CD4-positive, alpha-beta T cell treated with Interleukin-1 beta for 1 hour (primary cell): ENCODE data around the gene CYTL1.

Experiments
- DNase-seq, 2 donors: peaks; one replicate each; pipeline ENCODE4 v3.0.0-alpha.2; 2020 to 2022

CYTL1 gene

DNA sequence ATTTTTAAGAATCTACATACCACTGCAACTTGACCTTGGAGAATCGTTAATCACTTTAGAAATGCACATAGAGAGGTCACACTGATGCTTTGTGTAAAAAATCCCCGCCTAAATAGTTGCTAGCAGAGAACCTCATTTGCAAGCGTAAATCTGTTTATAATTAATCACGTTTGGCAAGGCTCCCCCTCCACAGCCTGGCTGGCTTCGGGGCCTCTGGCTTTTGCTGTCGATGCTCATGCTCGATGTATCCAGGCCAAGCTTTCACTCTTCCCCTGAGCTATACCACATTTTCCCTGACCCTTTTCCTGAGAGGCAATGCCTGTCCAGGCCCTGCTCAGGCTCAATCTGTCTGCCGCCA is 23.4 kb downstream of the CYTL1 start:
- no peak for DNase-seq

GRCh38 chr4:4995103-4995907 is 24.0 kb downstream of the CYTL1 start:
- peak; percentile 12 to 47 for DNase-seq

- DNase-seq, result no peak
Measured at GRCh38 chr4:4994312-4995097, 24.8 kb downstream of the CYTL1 start.

GRCh38 chr4:4992833-4993232 is 26.4 kb downstream of the CYTL1 start:
- no peak for DNase-seq

GRCh38 chr4:4991541-4992099 is 27.6 kb downstream of the CYTL1 start:
- DNase-seq, result no peak

DNA sequence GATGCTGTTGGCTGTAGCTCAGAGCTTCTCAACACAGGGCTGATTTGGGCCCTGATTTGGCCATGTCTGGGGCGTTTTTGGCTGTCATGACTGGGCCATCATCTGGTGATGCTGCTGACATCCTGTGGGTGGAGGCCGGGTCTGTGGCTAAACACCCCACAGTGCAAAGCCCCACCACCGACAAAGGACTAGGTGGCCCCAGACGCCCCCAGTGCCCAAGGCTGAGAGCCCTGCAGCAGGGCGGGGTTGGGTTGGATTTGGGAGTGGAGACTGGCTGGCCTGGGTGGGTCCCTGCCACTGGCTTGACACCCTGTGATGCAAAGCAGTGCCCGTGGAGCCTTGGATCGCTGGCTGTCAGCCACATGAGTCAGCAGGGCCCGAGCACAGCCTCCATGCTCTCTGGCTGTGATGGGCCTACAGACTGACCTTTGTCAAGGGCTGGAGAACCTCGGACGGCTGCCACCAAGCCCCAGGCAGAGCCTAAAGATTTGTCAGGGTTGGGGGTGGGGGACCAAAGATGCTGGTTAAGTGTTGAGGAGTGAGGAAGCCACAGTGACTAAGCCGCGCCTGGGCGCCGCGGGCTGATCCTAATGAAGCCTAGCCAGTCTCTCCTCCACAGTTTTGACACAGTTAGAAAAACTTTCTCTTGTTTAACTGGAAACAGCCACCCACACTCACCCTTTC is 28.3 kb downstream of the CYTL1 start:
- DNase-seq, result no peak

- DNase-seq, result no peak
Measured at GRCh38 chr4:4990329-4990728, 28.9 kb downstream of the CYTL1 start.

DNA sequence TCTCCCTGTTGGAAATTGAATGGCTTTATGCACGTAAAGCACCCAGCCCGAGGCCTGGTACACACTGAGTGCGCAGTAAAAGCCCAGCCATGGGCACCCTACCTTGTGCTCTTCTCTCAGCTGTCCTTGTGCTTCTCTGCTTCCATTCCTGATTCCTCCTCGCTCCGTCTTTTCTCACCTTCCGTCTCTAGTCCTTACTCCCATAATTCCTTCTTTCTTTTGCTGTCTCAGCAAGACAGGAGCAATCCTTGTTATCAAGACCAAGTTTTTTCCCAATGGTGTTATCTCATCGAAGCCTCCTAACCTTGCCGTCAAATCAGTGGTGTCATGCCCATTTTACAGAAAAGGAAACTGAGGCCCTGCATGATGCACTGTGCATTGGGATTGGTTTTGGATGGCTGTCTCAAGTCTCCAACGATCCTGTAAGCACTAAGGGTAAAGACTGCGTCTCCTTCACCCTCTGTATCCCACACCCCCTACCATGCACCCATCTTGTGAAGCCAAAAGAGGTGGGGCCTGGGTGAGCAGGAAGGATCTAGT is 30.1 kb downstream of the CYTL1 start:
- no peak for DNase-seq

- no peak for DNase-seq
Measured at GRCh38 chr4:4987656-4988055, 31.6 kb downstream of the CYTL1 start.

DNA sequence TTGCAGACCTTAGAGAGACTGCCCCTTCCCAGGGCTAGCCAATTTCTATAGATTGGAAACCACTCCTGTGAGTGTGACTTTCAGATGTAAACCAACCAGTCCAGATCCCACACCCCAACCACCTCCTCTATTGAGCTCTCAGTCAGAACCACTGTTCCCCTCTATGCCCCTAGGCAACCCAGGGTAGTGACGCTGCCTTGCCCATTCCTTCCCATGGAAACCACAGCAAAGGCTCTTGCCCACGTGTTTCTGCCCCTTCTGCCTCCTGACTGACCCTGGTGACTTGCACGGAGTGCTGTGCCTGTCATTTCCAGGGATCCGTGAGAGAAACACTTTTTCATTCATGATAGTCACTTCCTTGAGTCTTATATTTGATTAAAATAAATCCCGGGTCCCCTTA is 32.4 kb downstream of the CYTL1 start:
- DNase-seq, result no peak

DNA sequence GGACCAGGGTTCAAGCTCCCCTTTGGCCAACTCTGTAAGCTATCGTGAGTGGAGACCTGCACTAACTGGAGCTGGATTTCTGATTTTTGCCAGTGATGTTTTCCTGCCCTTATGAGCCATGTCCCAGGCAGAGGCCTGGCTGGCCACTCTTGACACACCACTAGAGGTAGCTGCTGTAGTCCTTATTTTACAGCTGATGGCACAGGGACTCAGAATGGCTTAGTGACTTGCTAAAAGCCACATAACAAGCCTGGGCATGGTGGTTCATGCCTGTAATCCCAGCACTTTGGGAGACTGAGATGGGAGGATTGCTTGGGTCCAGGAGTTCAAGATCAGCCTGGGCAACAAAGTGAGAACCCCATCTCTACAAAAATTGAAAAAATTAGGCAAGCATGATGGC is 33.4 kb downstream of the CYTL1 start:
- DNase-seq, result no peak

DNA sequence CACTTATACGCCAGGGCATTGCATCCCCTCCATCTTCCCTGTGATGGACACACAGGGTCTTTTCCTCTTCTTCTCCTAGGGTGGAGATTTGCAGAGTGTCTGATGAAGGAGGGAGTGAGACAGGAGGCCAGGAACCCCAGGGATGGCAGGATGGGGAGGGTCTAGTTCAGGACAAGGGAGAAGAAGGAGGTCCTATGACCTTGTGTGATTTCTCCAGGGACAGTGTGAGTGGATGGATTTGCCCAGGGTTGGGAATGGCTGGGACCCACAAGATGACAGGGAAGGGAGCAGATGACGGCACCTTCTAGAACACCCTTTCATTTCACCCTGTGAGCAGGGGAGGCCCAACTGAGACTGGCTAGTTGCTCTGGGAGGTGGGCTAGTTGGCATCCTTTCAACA is 34.2 kb downstream of the CYTL1 start:
- no peak for DNase-seq

GRCh38 chr4:4984186-4984585 is 35.1 kb downstream of the CYTL1 start:
- DNase-seq, result no peak

GRCh38 chr4:4981827-4982226 is 37.4 kb downstream of the CYTL1 start:
- DNase-seq, result no peak

DNA sequence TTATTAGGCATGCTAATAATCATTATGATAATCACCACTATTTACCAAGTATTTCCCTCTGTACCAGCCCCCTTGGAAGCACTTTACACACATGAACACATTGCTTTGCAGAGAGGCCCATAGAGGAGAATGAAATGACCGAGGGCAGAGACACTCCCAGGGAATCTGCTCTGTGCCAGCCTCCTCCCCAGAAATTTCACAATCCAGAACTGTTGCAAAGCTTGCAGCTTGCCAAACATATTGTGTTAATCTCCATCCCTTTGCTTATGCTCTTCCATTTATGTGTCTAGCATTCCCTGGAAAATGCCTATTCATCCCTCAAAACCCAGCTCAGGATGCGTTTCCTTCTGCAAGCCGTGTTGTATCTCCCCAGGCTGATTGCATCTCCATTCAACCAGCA is 37.8 kb downstream of the CYTL1 start:
- no peak for DNase-seq

DNA sequence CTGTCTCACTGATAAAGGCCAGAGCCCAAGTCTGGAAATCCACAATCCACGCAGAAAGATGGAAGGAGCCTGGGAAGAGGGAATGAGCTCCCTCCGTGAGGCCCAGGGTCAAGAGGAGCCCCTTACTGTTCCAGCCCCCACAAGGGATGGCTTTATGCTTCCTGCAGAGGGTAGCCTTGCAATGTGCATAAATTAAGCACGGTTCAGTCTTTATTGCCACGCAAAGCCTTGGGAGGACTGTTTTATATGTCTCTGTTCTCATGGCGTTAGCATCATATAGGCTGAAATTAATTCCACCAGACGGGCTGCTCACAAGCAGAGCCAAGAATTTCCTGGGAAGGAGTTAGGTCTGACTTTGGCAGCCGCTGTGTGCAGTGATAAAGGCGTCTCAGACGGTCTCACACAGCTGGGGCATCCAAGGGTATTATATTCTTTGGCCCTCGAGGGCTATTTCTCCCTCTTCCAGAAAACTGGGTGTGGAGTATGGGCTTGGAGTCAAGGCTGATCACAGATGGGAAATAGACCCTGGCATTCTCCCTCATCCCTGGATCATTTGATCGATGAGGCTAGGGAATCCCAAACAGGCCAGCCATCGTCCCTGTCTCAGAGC is 38.5 kb downstream of the CYTL1 start:
- DNase-seq, result no peak

- DNase-seq, result no peak
Measured at GRCh38 chr4:4979971-4980370, 39.3 kb downstream of the CYTL1 start.

GRCh38 chr4:4974727-4975126 is 44.5 kb downstream of the CYTL1 start:
- DNase-seq, result no peak

- DNase-seq, result no peak
Measured at GRCh38 chr4:4971796-4972195, 47.5 kb downstream of the CYTL1 start.

DNA sequence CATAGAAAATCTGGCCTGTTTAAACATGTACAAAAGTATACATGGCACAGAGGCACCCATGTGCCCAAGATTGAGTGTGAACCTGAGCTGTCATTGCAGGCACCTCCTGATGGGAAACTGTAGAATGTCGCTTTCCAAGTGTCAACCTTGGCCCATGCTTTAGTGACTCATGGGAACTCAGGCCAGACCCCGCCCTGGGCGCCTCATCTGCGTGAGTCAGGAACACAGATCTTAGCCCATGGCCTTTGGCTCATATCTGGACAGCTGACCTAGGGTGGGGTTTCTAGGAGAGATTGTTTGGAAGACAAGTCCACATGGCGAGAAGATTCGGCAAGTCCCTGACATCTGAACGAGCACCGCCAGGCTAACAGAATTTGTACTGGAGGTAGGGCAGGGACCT is 50.0 kb downstream of the CYTL1 start:
- no peak for DNase-seq

GRCh38 chr4:4968161-4968725 is 51.0 kb downstream of the CYTL1 start:
- no peak for DNase-seq
